Calu3 (cell line): ENCODE data around the gene CNTNAP2. TPM values are rescaled to one million over a fixed set of nuclear protein-coding genes. Genes with fewer than 3 reads are reported as not detected.

Experiments
- BruUV-seq: library from RNA; stranded (reverse); fragments of 400-500 nt; replicated peaks from 2 replicates; lab custom pipeline; 2021; lab: Mats Ljungman, UMichigan
- CTCF ChIA-PET: fragments of 300-600 bp; sonication (Branson Sonifier 250); formaldehyde crosslinking; loops from one replicate; lab custom pipeline; 2022; ENCODE audit warnings: antibody characterized with exemption; lab: Charles Lee
- DNase-seq: peaks from one replicate; pipeline ENCODE4 v3.0.0; 2022
- H3K27ac Mint-ChIP-seq: one replicate; pipeline ENCODE4 v1.8.0; 2022; ENCODE audit warnings: mixed read lengths; ENCODE audit not compliant: unreplicated experiment
- H3K27me3 Mint-ChIP-seq: one replicate; pipeline ENCODE4 v1.8.0; 2022; ENCODE audit warnings: mixed read lengths; ENCODE audit not compliant: unreplicated experiment
- H3K36me3 Mint-ChIP-seq: one replicate; pipeline ENCODE4 v1.8.0; 2022; ENCODE audit warnings: mild to moderate bottlenecking, moderate library complexity, mixed read lengths; ENCODE audit not compliant: insufficient read depth, unreplicated experiment
- H3K4me1 Mint-ChIP-seq: one replicate; pipeline ENCODE4 v1.8.0; 2022; ENCODE audit warnings: mild to moderate bottlenecking, low read depth, mixed read lengths; ENCODE audit not compliant: unreplicated experiment
- H3K4me3 Mint-ChIP-seq: one replicate; pipeline ENCODE4 v1.8.0; 2022; ENCODE audit warnings: mild to moderate bottlenecking, low read depth, moderate library complexity, mixed read lengths; ENCODE audit not compliant: unreplicated experiment
- H3K9me3 Mint-ChIP-seq: one replicate; pipeline ENCODE4 v1.8.0; 2022; ENCODE audit warnings: low read depth, mixed read lengths; ENCODE audit not compliant: unreplicated experiment
- CTCF ChIP-seq: fragments of 200-600 bp; IDR thresholded peaks from one replicate; pipeline ENCODE4 v1.8.0; 2022; ENCODE audit warnings: antibody characterized with exemption; ENCODE audit not compliant: unreplicated experiment
- intact Hi-C: fragments of 100-400 bp; cut with micrococcal nuclease; formaldehyde crosslinking; loops from one replicate; pipeline ENCODE4 v1.10.0; 2022; ENCODE audit not compliant: unreplicated experiment
- total RNA-seq: library from RNA; stranded (reverse); gene quantifications from 2 replicates; pipeline ENCODE4 v1.2.3, GENCODE V29; 2022

The CNTNAP2 gene
- total RNA-seq, 1 experiment from 2014 or later: 1.1 TPM

- Mint-ChIP-seq H3K27ac (no peak overlapping the region), H3K36me3 (no peaks in the 10 kb centered on the region), H3K4me3 (no peak overlapping the region), H3K27me3 (peaks cover 25% of the 10 kb centered on the region), H3K4me1 (no peaks in the 10 kb centered on the region), H3K9me3 (peaks cover 7% of the 10 kb centered on the region)
- intact Hi-C loops: no loop called here
- CTCF ChIA-PET: no interaction called here
- no peak for TF ChIP-seq CTCF
- BruUV-seq: no TSS peak
- no peak for DNase-seq
Observed at GRCh38 chr7:148209643-148210190, 2093.1 kb downstream of the CNTNAP2 start.

- intact Hi-C loops: no loop called here
- CTCF ChIA-PET: interaction anchor here (0.5 kb wide), 1 partner anchor 1719 kb away, joined by 4 read pairs; no protein-coding TSS in a partner anchor
- no peak for TF ChIP-seq CTCF
- Mint-ChIP-seq H3K36me3 (no peaks in the 10 kb centered on the region), H3K9me3 (peaks cover 7% of the 10 kb centered on the region), H3K27me3 (peaks cover 25% of the 10 kb centered on the region), H3K4me1 (no peaks in the 10 kb centered on the region), H3K27ac (no peak overlapping the region), H3K4me3 (no peak overlapping the region)
- no peak for DNase-seq
- no TSS peak for BruUV-seq
Observed at GRCh38 chr7:148210804-148211325, 2094.3 kb downstream of the CNTNAP2 start.

GRCh38 chr7:148211740-148212151 lies 2095.1 kb downstream of the CNTNAP2 start:
- Mint-ChIP-seq H3K4me3 (no peak overlapping the region), H3K36me3 (no peaks in the 10 kb centered on the region), H3K27ac (no peak overlapping the region), H3K4me1 (no peaks in the 10 kb centered on the region), H3K27me3 (peaks cover 25% of the 10 kb centered on the region), H3K9me3 (peaks cover 7% of the 10 kb centered on the region)
- intact Hi-C loops: no loop called here
- no peak for TF ChIP-seq CTCF
- DNase-seq: no peak
- no TSS peak for BruUV-seq
- CTCF ChIA-PET: no interaction called here

GRCh38 chr7:148212731-148213130 lies 2096.1 kb downstream of the CNTNAP2 start:
- H3K27me3 Mint-ChIP-seq: peaks cover 25% of the 10 kb centered on the region
- no peak for TF ChIP-seq CTCF
- BruUV-seq: no TSS peak
- intact Hi-C loops: no loop called here
- no peak for DNase-seq
- no peaks in the 10 kb centered on the region for H3K4me1 Mint-ChIP-seq
- H3K9me3 Mint-ChIP-seq: peaks cover 2% of the 10 kb centered on the region
- no peak overlapping the region for H3K4me3 Mint-ChIP-seq
- no peaks in the 10 kb centered on the region for H3K36me3 Mint-ChIP-seq
- H3K27ac Mint-ChIP-seq: no peak overlapping the region
- CTCF ChIA-PET: no interaction called here
